Hepatocyte (in vitro differentiated cells): ENCODE results near the gene UBL3.

Experiments used
- EZH2phosphoT487 ChIP-seq: fragments of 200-600 bp; sonication (generic); IDR thresholded peaks from one replicate; pipeline ENCODE4 v1.6.1; 2018; ENCODE audit warnings: antibody characterized with exemption, mild to moderate bottlenecking, low read depth, moderate library complexity; ENCODE audit not compliant: unreplicated experiment, severe bottlenecking
- TF ChIP-seq, protein P1 (sequence below): fragments of 200-600 bp; sonication (generic); IDR thresholded peaks from 2 replicates; pipeline ENCODE4 v1.5.1; 2016; ENCODE audit warnings: antibody characterized with exemption, mild to moderate bottlenecking; ENCODE audit not compliant: poor library complexity

DNA sequence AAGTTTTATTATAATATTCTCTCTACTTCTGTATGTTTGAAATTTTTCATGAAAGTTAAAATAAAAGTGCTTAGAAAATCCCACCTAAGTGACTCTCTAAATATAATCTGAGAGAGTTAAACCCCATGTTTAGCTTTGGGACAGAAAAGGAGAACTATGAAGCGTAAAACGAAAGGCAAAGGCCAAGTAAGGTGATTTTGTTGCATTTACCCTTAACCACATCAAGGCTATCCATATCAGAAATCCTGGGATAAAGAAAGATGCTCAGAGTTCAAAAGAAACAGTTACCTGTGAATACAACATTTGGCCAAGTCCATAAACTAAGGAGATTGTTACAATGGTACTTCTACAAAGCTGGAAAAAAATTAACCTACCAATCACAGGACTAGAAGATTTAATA, 31.3 kb downstream of the UBL3 start:
- TF ChIP-seq, protein P1, sequence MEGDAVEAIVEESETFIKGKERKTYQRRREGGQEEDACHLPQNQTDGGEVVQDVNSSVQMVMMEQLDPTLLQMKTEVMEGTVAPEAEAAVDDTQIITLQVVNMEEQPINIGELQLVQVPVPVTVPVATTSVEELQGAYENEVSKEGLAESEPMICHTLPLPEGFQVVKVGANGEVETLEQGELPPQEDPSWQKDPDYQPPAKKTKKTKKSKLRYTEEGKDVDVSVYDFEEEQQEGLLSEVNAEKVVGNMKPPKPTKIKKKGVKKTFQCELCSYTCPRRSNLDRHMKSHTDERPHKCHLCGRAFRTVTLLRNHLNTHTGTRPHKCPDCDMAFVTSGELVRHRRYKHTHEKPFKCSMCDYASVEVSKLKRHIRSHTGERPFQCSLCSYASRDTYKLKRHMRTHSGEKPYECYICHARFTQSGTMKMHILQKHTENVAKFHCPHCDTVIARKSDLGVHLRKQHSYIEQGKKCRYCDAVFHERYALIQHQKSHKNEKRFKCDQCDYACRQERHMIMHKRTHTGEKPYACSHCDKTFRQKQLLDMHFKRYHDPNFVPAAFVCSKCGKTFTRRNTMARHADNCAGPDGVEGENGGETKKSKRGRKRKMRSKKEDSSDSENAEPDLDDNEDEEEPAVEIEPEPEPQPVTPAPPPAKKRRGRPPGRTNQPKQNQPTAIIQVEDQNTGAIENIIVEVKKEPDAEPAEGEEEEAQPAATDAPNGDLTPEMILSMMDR, result no peak
- no peak for TF ChIP-seq EZH2phosphoT487
